ENCODE results near the gene AIP. TPM values are rescaled to one million over a fixed set of nuclear protein-coding genes. Genes with fewer than 3 reads are reported as not detected.

Gene AIP
- total and polyA plus RNA-seq, 9 of the 15 experiments (the other 6 are each of a cell fraction or from before 2014, with no cell fraction given) = 5.2 to 92.5 (median 52.7) TPM

GRCh38 chr11:67468759-67469507, 13.9 kb upstream of the AIP start, which contains the start of gene TMEM134:
TSS of gene TMEM134 (minus strand) at chr11:67469251. CDS start at chr11:67469192, 59 bp downstream.
- peak; percentile 92 to 96 (median 94) for DNase-seq (ENCODE audit: extremely low read depth in 1 of 4, low spot score in 3 of 4)
- WGBS (ENCODE audit: insufficient coverage, low coverage, missing lambda C conversion rate) = under 1% methylated on average over 29 of the region's 76 CpGs
- FAIRE-seq = peak; percentile 71
- Histone ChIP-seq H3K4me2 (ENCODE audit: insufficient read depth, low read length) (peak within 1 kb of the TSS; percentile 86), H2AFZ (ENCODE audit: low read depth, low read length) (peak within 1 kb of the TSS; percentile 96), H3K4me1 (replicated peaks in 1 of 2; ENCODE audit: control insufficient read depth in 2 of 2, insufficient read depth in 2 of 2, low read length in 2 of 2) (peaks cover 10 to 43% of the 10 kb centered on the region in 2 experiments; a peak in 4 of 5 replicates), H3K79me2 (ENCODE audit: control insufficient read depth, insufficient read depth, low read length) (peaks cover 12% of the 10 kb centered on the region), H3K9ac (ENCODE audit: insufficient read depth in 1 of 2, low read depth in 2 of 2, low read length in 2 of 2) (peak within 1 kb of the TSS; percentile 76 to 98), H3K27me3 (ENCODE audit: control insufficient read depth in 2 of 2, insufficient read depth in 2 of 2, low read length in 2 of 2) (no peaks in the 10 kb centered on the region), H3K9me3 (replicated peaks; ENCODE audit: control insufficient read depth, insufficient read depth, low read depth, low read length) (no peaks in the 10 kb centered on the region), H3K36me3 (ENCODE audit: control insufficient read depth, insufficient read depth, low read length) (no peaks in the 10 kb centered on the region), H4K20me1 (replicated peaks; ENCODE audit: control insufficient read depth, insufficient read depth, low read length) (no peaks in the 10 kb centered on the region), H3K9me1 (ENCODE audit: control insufficient read depth, insufficient read depth, low read length) (no peaks in the 10 kb centered on the region), H3K27ac (ENCODE audit: extremely low read depth, low read depth, low read length) (peak within 1 kb of the TSS; percentile 72), H3K4me3 (peak within 1 kb of the TSS; percentile 76)
- ChIA-PET CTCF (ENCODE audit: low intra/inter-chr PET ratio) (interaction anchor here (0.5 to 1.3 kb wide), 2 partner anchors 43 to 67 kb away, joined by 3 to 4 read pairs; no protein-coding TSS in a partner anchor), POLR2A (interaction anchor here (0.6 to 1.7 kb wide), 2 partner anchors 9 to 71 kb away, joined by 3 to 4 read pairs; no protein-coding TSS in a partner anchor)
- peak; percentile 87 for ATAC-seq
- intact Hi-C loops (cut with micrococcal nuclease) = loop anchor here (1.0 to 5.0 kb wide), 2 partner anchors 47 to 68 kb away; partner anchors contain the start of gene PPP1CA
- in situ Hi-C loops (cut with MboI) = no loop called here
- BruUV-seq (replicated peaks) = no TSS peak
- TF ChIP-seq MXI1 (IDR thresholded peaks at IDR 0.05; ENCODE audit: low read depth, low read length) (0 out of 2 replicates have a peak, but pooled peaks have one; percentile 20), NEUROD1 (IDR thresholded peaks at IDR 0.05; ENCODE audit: borderline replicate concordance, low read depth, low read length, partially characterized antibody) (peak; percentile 82), BRCA1 (IDR thresholded peaks at IDR 0.05) (no peak), BRCA1 (CRISPR knock-in tag; IDR thresholded peaks at IDR 0.05) (no peak), ZBTB9 (CRISPR knock-in tag; IDR thresholded peaks at IDR 0.05) (0 out of 2 replicates have a peak, but pooled peaks have one; percentile 63), USF2 (CRISPR knock-in tag; IDR thresholded peaks at IDR 0.05) (peak; percentile 25; the same call in 1 of the 2 replicates), GABPB1 (CRISPR knock-in tag; IDR thresholded peaks at IDR 0.05) (peak; percentile 78), TEAD4 (IDR thresholded peaks at IDR 0.05; ENCODE audit: low read length) (0 out of 2 replicates have a peak, but pooled peaks have one; percentile 7), TEAD4 (CRISPR knock-in tag; IDR thresholded peaks at IDR 0.05; ENCODE audit: borderline replicate concordance) (no peak), ZBTB12 (CRISPR knock-in tag; IDR thresholded peaks at IDR 0.05) (peak; percentile 66), POLR2H (tag; IDR thresholded peaks at IDR 0.05; ENCODE audit: low read depth) (peak; percentile 40; the same call in 1 of the 2 replicates), TAF1 (IDR thresholded peaks at IDR 0.05; ENCODE audit: control insufficient read depth, extremely low read depth, insufficient read depth, low read length, severe bottlenecking) (peak; percentile 77), USF1 (CRISPR knock-in tag; IDR thresholded peaks at IDR 0.05) (peak; percentile 66), GABPA (tag; conservative IDR thresholded peaks at IDR 0.05; ENCODE audit: low read depth) (0 out of 2 replicates have a peak, but pooled peaks have one; percentile 42)

Data from K562 (cell line).